Activated T-helper 9 cell treated with anti-CD3 and anti-CD28 coated beads, Interleukin-2, amount 50 U/mL, for 16 hours (primary cell): Measurements from ENCODE around the gene FADS3.

Experiments
- DNase-seq: peaks from one replicate; pipeline ENCODE4 v3.0.0-alpha.2; 2020; ENCODE audit warnings: low read depth

Gene FADS3

DNA sequence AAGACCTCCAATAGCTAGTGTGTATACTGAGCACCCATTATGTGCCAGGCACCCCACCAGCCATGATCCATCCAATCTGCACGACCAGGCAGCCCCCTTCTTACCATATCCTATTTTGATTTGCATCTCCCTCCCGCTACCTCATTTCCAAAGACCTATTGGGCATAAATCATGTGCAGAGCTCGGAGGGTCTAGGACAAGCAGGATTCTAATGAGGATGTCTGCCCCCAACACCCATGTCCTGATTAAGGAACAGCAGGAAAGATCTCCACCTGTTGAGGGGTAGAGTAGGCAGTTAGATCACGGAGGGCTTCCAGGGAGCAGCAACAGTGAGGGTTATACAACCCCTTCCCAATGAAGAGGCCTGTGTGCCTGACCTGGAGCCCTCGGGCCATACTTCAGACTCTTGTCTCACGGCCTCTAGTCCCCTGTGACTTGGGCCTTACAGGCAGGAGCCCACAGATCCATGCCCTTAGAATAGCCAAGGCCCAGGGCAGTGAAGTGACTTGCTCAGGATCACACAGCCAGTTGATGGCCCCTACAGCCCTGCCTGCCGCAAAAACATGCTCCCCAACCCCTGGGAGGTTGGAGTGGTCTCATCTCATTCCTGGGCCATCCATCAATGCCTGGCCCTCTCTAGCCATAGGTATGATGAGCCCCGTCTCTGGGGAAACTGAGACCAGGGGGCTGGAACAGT, 22.5 kb upstream of the FADS3 start:
- DNase-seq = no peak

DNA sequence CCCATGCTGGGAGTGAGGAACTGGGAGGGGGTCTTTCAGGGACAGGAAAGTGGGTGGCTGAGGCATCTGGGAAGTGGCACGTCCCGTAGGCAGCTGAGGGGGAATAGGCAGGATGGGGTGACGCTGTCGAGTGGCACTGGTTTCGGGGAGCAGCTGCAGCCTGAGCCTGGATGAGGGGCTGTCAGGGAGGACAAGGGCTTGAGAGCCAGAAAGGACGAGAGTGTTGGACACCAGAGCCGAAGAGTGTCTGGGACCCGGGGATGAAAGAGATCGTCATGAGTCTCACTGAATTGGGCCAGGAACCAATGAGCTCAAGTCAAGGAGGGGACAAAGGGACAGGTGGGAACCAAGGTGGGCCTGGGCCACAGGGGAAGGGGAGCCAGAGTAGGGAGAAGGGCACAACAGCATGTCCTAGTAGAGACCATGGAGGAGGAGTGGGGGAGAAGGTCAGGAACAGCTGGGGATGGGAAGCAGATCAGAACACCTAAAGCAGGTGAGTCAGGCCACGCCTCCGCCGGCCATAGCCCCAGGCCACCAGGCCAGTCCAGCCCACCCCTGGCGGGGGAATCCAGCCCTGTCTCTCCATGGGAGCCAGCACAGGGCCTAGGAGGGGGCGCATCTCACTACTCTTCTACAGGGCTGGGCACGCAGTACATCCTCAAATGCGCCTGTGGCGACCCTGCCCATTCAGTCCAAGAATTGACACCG, 21.8 kb upstream of the FADS3 start:
- DNase-seq = no peak

DNA sequence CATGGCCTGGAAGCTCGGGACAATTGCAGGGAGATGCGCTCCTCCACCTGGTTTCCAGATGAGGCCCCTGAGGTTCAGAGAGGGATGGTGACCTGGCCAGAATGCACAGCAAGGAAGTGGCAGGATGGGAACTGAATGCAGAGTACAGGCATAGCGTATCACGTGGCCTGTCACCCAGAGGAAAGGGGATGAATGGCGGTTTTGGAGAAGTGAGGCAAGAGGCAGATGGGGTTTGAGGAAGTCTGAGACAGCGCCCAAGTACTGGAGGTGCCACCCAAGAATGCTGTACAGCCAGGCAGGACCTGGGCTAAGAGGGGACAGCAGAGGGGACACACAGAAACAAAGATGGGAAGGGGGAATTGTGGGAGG, 21.2 kb upstream of the FADS3 start:
- DNase-seq = no peak

DNA sequence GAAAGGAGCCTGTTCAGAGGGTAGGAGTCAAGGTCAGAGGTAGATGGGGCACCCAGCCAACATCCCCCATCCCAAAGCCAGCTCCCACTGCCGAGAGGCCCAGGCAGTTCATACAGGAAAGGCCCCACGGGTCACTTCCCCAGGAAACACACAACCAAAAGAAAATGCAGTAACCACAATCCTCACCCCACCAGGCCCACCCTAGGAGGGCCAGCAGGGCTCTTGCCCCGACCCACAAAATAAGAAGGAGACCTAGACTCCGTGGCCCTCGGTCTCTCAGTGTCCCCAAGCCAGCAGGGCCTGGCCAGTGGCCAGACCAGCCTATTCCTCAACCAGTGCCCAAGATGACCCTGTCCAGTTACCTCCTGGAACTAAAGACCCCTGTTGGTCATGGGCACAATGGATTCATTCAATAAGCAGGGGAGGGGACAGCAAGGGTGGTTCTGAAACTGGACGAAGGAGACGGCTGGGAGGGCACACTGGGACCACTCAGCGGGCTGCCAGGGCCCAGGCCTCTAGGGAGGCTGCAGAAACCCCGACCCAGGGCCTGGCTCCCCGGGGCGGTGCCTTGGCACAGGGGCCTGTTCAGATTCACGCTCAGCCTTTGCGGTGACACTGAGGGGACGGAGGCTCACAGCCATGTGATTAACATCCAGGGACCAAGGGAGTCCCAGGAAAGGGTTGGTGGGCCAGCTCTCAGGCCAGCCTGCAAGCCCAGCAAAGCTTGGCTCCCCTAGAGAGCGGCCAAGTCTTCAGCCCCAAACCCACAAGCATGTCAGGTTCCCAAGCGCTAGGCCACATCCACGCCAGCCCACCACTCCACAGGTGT, 20.6 kb upstream of the FADS3 start:
- DNase-seq = no peak

DNA sequence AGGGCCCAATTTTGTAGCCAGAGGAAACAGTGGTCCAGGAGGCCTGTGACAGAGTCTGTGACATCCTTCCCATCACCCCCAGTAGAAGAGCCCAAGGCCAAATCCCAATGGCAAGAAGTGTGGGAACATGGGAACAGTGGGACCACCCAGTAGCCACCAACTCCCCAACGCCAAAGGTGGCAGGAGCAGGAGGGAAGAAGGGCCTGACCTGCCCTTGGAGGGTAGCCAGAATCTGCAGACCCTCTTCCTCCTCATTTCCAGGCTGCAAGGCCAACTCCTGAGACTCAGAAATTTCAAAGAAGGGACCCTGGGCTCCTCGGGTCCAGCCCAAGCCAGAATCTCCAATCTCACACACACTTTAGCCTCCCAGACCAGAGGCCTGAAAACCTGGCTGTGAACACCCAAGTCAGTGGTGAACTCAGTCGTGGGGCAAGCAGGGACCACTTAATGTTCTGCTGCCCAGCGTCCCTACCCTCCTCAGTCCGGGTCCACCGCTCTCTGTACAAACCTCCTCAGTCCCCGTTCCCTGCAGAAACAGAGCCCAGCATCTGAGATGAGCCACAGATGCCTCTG, 19.9 kb upstream of the FADS3 start:
- no peak for DNase-seq

DNA sequence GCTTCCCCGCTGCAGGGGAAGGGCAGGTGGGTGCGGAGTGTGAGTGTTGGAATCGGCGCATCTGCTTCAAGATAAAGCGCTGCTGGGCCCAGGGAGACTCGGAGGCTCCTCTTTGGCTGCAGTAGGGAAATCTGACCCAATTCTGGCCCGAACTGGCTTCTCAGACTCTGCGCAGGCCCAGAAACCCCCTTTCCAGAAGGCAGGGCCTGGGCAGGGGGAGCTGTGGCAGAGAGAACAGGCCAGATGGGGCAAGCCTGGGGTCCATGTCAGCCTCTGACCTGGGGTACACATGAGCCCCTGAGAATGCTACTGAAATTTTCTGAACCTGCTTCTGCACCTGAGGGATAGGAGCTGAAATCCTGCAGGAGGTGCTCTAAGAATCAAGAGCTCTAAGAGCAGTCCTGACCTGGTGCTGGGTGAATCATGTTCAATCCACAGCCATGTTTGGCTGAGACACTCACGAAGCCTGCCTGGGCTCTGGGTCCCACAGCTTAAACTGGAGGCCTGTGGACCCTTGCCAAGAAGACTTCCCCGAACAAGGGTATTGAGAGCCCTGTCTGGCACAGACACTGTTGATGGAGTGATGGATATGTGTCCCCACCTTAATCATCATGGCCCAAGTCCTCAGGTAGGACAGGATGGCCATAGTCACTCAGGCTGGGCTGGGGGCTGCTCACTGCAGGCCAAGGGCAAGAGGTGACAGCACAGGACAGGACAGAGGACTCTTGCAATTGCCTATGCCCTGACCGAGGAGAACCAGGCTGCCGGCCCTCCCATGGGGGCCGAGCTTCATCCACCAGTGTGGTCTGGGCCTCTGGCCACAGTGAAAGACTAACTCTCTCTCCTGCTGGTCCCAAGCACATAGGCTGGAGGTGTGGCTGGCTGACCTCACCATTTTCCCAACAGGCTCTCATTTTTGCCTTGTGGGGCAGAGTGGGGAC, 19.1 kb upstream of the FADS3 start:
- no peak for DNase-seq

DNA sequence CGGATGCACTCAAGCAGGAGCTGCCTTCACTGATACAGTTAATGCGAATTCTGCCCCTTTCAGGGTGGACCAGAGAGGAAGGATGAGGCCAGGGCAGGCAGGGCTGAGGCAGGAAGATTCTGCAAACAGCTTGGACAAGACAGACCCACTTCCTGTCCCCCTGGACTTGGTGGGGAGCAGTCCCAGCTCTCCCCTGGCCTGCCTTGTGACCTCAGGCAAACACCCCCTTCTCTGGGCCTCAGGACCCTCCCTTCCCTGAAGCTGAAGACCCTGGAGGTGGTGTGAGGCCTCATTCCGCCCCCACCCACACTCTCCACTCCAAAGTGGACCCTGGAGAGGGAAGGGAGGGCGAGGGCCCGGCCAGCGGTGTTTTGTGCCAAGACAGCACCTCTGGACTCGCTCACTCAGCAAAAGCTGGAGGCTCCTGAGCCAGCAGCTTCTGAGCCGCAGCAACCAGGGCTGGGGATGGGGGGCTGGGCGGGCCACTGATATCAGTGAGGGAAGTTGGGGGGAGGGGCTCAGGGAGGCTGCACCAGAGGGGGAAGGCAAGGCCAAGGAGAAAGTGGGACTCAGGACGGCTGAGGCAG, 17.5 kb upstream of the FADS3 start:
- no peak for DNase-seq

DNA sequence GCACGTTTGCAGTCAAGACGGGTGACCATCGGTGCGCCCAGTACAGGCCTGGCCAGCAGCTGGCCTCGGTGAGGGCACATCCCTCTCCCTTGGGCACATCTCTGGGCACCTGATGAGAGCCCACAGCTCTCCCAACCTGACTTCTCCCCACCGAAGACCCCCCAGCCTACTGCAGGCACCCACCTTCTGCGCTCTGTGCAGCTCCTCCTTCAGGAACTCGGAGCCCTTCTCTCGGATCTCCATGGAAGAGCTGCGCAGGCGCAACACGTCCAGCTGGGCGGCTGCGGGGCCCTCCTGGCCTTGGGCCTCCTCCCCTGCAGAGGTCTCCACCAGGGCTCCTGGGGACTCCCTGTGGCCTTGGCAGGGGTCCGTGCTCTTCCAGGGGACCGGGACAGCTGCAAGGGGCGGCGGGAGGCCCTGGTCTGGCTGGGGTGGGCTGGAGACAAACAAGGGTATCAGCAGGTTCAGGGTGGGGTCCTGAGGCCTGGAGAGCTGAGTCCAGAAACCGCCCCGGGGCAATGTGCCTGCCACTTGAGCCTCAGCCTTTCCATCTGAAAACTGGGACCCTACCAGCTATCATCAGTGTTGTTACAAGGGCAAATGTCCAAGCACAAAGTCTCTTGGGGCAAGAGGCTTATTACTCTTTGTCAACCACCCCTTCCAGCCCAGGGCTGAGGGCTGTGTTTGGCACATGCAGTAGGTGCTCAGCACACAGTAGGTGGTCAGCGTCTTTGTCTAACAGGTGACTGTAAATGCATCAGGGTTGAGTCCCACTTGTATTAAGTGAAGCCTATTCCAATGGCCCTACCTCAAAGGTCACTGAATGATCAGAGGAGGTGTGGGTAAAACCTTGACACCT, 16.8 kb upstream of the FADS3 start:
- no peak for DNase-seq

DNA sequence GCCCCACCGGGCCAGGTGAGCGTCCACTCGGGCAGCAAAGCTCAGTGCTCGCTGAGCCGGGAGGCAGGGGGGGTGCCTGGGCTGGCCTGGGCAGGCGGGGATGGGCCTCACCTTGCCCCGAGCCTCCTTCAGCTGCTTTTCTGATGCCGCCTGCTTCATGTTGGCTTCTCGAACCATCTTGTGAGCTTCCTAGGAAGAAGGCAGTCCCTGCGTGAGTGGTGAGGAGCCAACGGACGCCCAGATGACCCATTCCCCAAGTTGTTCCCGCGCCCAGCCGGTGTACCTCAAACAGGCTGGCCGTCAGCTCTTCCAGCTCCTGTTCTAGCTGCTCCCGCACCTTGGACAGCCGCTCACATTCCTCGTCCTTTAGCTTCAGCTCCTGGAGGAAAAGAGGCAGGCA, 15.9 kb upstream of the FADS3 start:
- DNase-seq = no peak

DNA sequence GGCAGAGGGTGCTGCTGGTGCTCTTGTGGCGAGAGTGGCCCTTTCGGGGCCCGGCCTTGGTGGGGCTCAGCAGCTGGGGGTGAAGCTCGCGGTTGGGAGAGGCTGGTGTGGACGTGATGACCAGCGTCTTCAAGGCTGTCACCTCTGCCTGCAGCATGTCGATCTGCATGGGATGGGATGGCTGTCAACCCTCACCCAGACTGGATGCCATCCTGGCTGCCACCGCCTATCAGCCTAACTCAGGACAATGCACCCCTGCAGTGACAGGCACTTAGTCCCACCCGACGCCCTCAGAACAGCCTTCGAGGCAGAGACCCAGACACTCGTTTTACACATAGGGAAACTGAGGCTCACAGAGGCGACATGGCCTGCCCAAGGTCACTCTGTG, 15.2 kb upstream of the FADS3 start:
- no peak for DNase-seq

DNA sequence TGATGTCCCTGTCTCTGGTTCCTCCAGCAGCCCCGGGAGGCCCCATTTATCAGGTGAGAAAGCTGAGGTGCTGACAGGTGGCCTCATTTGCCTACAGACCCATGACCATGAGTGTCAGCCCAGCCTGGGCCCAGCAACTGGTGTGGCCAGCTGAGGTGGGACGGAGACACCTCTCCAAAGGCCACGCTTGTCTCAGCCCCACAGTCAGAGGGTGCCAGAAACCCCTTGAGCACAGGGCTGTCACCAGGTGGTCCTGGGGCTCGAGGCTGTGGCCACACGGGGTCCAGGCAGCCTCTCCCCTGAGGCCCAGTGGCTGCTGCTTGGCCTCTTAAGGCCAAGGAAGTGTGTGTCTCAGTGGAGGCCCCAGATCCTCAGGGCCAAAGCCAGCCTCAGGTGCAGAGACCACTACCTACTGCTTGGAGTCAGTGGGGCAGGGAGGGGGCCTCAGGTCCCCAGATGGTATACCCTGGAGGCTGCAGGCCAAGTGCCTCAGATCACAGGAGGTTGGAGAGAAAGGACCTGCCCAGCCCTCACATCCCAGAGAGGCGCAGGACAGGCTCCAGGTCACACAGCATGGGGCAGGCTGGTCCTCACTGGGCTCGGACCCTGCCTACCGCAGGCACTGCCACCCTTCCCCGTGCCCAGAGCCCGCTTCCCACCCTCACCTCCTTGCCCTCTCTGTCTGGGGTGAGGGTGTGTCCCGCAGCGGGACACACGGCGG, 14.6 kb upstream of the FADS3 start:
- no peak for DNase-seq

DNA sequence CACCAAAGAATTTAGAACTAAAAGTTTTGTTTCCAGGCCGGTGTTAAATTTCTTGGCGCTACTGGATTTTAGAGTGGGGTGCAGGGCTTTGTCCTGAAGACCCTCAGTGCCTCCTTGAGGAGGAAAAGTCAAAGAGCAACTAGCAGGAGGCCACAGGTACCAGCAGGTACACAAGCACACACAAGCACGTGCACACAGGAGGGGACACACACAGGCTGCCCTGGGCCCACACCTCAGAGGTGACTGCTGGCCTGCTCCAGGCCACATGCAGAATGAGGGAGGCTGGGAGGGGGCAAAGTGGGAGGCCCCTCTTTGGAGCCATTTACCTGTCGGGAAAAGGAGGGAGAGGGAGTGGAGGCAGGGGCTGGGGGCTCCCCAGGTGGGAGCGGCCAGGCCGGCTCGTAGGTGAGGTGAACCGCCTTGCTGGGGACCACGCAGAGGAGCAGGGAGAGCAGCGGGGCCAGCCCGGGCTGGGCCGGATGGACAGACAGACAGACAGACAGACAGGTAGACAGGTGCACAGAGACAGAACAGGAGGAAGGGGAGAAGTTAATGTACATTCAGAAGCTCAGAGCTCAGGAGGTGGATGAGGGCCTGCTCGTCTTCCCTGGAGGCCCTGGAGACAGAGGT, 13.8 kb upstream of the FADS3 start:
- DNase-seq = no peak

DNA sequence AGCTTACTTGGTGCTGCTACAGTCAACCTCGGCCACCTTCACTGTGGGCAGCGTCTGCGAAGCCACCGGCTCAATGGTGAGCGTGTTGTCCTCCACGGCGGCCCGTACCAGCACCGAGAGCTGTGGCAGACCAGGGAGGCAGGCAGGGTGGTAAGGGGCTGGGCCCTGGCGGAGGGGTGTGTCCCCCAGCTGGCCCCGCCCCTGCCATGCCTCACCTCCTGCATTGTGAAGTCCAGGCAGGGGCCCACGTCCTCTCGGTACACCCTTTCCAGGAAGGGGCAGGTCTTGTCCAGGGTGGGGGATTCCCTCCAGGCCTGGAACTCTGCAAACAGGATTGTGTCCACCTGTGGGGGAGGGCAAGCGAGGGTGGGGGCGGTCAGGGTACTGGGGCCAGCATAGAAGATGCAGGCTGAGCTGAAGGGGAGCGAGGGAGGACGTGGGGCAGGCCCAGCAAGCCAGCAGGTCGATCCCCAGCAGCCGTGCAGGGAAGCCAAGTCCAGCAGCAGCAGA, 13.2 kb upstream of the FADS3 start:
- no peak for DNase-seq

DNA sequence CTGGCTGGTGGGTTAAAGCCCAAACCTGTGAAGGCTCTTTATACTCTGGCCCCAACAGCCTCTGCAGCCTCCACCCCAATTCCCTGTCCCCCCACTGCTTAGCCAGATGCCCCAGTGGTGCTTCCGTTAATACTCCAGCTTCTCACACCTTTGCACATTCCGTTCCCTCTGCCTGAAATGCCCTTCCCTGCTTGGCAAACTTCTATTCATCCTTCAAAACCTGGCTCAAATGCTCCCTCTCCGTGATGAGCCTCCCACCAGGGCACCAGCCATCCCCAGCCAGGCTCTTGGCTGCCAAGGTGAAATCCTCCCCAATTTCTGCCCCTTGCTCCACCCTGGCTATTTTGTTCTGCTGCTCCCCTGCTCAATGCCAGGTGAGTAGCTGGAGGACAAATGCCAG, 12.5 kb upstream of the FADS3 start:
- DNase-seq = no peak

DNA sequence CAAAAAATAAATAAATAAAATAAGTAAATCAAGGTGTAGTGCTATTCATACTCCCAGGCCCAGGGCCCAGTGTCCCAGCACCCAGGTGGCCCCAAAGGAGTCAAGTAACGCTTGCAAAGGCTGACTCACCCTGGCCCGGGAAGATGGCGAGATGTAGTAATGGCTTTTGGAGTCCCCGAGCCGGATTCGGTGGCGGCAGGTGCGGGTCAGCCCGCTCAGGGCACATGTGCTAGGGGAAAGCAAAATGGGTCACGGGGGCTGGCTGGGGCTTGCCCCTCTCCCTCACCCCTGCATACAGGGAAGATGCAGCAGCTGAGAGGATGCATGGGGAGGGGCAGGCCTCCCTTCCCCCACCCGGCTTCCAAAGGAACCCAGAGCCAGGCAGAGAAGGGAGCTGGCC, 11.0 kb upstream of the FADS3 start:
- no peak for DNase-seq

DNA sequence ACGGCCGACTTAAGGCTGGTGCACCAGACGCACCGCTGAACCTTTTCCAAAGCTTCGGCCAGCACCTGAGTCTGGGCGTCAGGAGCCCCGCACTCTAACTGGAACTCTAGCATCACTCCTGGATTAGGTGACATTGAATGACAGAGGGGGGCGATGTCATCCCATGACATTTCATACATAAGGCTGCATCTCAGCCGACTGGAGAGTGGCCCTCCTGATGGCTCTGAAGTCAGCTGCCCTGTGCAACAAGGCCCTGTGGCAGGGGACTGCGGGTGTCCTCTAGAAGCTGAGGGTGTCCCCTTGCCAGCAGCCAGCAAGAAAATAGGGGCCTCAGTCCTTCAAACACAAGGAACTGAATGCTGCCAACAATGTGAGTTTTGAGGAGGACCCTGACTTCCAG, 10.1 kb upstream of the FADS3 start:
- DNase-seq = no peak

DNA sequence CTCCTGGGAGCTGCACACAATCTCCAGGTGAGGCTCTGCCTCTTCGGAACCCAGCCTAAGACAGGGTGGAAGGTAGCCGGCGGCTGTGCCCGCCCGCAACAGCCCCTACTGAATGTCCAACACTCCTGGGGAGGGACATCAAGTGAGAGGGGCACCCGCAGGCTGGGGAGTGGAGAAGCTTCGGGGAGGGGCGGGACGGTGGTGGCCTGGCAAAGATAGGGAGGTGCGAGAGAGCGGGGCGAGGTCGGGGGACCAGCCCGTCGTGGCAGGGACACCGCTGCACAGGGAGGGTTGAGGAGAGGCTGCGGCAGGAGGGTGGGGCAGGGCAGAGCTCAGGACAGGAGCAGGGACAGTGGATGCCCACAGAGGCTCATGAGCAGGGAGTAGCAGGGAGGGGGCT, 8.9 kb upstream of the FADS3 start:
- no peak for DNase-seq

DNA sequence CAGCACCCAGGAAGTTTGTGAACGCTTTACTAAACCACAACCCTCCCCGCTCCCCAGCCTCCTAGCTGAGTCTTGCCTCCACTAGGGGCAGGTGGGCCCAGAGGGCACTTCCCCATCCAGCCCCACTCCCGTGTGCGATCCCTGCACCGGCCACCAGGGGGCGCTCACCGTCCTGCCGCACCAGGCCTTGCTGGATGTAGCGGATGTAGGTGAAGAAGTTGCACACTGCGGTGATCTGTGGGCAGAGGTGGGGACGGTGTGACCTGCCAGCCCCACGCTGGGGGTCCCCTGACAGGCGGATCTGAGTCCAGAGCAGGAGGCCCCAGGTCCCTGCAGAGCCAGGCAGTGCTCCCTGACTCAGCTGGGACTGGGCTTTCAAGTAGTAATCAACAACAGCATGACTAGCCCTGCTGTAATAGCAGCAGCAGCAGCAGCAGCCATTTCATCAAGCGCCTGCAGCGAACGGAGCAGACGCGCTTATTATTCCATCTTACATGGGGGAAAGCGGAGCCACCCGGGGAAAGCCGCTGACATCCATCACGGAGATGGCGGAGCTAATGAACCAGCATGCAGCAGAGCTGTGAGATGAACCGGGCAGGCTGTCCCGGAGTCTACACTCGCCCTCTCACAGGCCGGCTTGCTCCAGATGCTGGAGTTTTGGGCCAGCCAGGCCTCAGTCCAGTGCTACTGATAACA, 7.9 kb upstream of the FADS3 start:
- peak; percentile 89 for DNase-seq

DNA sequence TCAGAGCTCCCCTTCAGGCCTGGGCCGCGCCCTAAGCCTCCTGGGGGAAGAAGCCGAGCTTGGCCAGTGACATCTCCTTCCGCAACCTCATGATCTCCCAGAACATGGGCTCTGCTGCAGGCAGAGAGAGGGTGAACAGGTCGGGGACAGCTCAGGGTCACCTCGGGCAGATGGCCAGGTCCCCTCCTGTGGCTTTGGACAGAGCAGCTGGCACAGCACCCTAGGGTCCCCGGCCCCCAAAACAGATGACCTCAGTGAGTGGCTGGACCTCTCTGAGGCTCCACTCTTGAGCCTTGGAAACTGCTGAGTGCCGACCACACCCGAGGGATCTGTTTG, 6.9 kb upstream of the FADS3 start:
- no peak for DNase-seq
